Gastrocnemius medialis (tissue), 4 donors: ENCODE measurements around the gene BEND7. TPM values are rescaled to one million over a fixed set of nuclear protein-coding genes. Genes with fewer than 3 reads are reported as not detected.
A peak's percentile ranks its signal among the peaks of the same experiment; 100 is the strongest.

Source experiments
- ATAC-seq, 2 donors: fragments of 150-250 bp; one replicate each; pipeline ENCODE4 v1.9.1; 2016
- DNase-seq, 2 donors: peaks; one replicate each; pipeline ENCODE4 v3.0.0-alpha.2; 2019
- H3K27ac ChIP-seq, 4 donors: fragments of 200-600 bp; sonication (generic); 1 replicate in 1 of 4; 2 replicates in 3 of 4; pipeline ENCODE4 v1.5.1; 2016 to 2018; ENCODE audit warnings: mild to moderate bottlenecking in 2 of 4, moderate library complexity in 1 of 4
- H3K27me3 ChIP-seq, 3 donors: fragments of 200-600 bp; sonication (generic) in 2 of 3; 1 replicate in 1 of 3; 2 replicates in 2 of 3; pipeline versions ENCODE4 v1.5.1 to v1.6.0; 2016 to 2019; ENCODE audit warnings: mild to moderate bottlenecking in 1 of 3, moderate library complexity in 1 of 3
- H3K36me3 ChIP-seq, 2 donors: fragments of 200-600 bp; sonication (generic) in 1 of 2; one replicate each; pipeline ENCODE4 v1.5.1; 2017 to 2018
- H3K4me1 ChIP-seq, 2 donors: fragments of 200-600 bp; sonication (generic) in 1 of 2; one replicate each; pipeline ENCODE4 v1.5.1; 2016 to 2017; ENCODE audit warnings: mild to moderate bottlenecking in 2 of 2
- H3K4me3 ChIP-seq, 4 donors: fragments of 200-600 bp; sonication (generic) in 3 of 4; 1 replicate in 1 of 4; 2 replicates in 3 of 4; pipeline ENCODE4 v1.5.1; 2016 to 2019; ENCODE audit warnings: mild to moderate bottlenecking in 2 of 4
- H3K9me3 ChIP-seq, 3 donors: fragments of 200-600 bp; sonication (generic) in 2 of 3; 1 replicate in 1 of 3; 2 replicates in 2 of 3; pipeline ENCODE4 v1.5.1; 2016 to 2019
- POLR2A ChIP-seq, 2 donors: fragments of 450-650 bp; IDR thresholded peaks; one replicate each; pipeline ENCODE4 v1.6.1; 2017; ENCODE audit warnings: antibody characterized with exemption in 2 of 2, mild to moderate bottlenecking in 2 of 2, moderate library complexity in 2 of 2
- in situ Hi-C, 4 donors: fragments of 200-750 bp; cut with MboI; loops; one replicate each; pipeline versions ENCODE4 v1.15.0 to v1.8.0; 2017; ENCODE audit warnings: low sequenced_read_pairs in 4 of 4
- intact Hi-C: fragments of 100-400 bp; cut with DNase I; formaldehyde crosslinking; loops from one replicate; pipeline ENCODE4 v1.15.1; 2023; ENCODE audit warnings: low total_unique reads
- total RNA-seq, 4 donors: library from RNA; depleted of rRNA; stranded (reverse); fragments of >200 nt; gene quantifications; one replicate each; pipeline versions ENCODE4 v1.1.0 to v1.2.3, GENCODE V29; 2016
- TF ChIP-seq, protein P1 (sequence below), 5 experiments: fragments of 450-650 bp in 3 of 5; fragments of 200-600 bp in 2 of 5; sonication (generic) in 2 of 5; IDR thresholded peaks in 4 of 5; conservative IDR thresholded peaks in 1 of 5; 1 replicate in 4 of 5; 2 replicates in 1 of 5; pipeline ENCODE4 v1.5.1; 2016 to 2019; ENCODE audit warnings: antibody characterized with exemption in 5 of 5, mild to moderate bottlenecking in 3 of 5, moderate library complexity in 3 of 5

The BEND7 gene
- total RNA-seq, 4 donors from 2014 or later, result 23.6 to 35.5 (median 26.1) TPM

DNA sequence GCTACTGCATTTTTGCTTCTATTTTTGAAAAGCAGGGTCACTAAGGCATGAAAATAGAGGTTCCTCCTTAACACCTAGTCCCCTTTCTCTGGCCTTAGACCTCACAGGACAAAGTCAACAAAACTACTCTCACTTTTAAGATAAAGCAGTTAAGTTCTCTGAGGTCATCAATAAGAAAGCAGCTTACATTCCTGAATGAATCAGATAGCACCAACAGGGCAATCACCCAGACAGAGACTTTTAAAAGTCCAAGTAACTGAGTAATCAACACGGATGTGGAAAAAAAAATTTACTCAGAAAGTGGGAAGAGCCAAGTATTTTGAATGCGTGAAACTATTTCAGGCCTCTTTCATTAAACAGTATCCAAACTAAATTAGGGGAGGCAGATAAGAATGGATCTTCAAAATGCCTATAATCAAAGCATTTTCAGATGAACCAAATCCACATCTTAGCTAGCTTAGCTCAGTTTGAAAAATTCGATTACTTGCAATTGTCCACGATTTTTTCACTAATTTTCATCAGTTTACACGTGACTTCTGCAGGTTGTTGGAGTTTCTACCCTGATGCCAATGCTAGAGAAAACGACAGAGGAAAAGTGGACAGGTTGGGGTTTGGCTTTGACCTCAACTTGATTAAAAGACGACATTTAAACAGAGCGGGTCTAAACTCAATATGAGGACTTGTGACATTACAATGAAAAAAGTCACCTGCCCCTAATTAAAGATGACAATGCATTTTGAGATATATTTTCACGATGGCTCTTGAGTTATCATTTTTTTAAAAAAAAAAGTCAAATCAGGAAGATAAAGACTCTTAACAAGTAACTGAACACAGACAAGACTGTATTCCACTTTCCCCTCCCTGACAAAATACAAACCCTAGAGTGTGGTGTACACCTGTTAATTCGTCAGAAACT, 1.6 kb downstream of the BEND7 start:
- peak overlapping the region; percentile 63 to 81 (median 74) for H3K27ac ChIP-seq
- intact Hi-C loops, result loop anchor here (5.0 kb wide), 1 partner anchor 180 kb away; the partner anchor contains the start of gene SEPHS1
- no peaks in the 10 kb centered on the region for H3K27me3 ChIP-seq
- peaks cover 13 to 15% of the 10 kb centered on the region in 2 donors for H3K4me1 ChIP-seq
- peak overlapping the region; percentile 58 to 76 (median 68) for H3K4me3 ChIP-seq
- no peak for ATAC-seq
- TF ChIP-seq POLR2A (IDR thresholded peaks at IDR 0.05), result no peak
- TF ChIP-seq, protein P1, sequence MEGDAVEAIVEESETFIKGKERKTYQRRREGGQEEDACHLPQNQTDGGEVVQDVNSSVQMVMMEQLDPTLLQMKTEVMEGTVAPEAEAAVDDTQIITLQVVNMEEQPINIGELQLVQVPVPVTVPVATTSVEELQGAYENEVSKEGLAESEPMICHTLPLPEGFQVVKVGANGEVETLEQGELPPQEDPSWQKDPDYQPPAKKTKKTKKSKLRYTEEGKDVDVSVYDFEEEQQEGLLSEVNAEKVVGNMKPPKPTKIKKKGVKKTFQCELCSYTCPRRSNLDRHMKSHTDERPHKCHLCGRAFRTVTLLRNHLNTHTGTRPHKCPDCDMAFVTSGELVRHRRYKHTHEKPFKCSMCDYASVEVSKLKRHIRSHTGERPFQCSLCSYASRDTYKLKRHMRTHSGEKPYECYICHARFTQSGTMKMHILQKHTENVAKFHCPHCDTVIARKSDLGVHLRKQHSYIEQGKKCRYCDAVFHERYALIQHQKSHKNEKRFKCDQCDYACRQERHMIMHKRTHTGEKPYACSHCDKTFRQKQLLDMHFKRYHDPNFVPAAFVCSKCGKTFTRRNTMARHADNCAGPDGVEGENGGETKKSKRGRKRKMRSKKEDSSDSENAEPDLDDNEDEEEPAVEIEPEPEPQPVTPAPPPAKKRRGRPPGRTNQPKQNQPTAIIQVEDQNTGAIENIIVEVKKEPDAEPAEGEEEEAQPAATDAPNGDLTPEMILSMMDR (IDR thresholded peaks at IDR 0.05 in 4 of 5, conservative IDR thresholded peaks at IDR 0.05 in 1 of 5), result no peak
- no peak for DNase-seq
- in situ Hi-C loops, result loop anchor here in 1 of 4 donors (25.0 kb wide), 1 partner anchor 165 kb away; no protein-coding TSS in a partner anchor
- no peaks in the 10 kb centered on the region for H3K36me3 ChIP-seq
- H3K9me3 ChIP-seq, result no peaks in the 10 kb centered on the region

DNA sequence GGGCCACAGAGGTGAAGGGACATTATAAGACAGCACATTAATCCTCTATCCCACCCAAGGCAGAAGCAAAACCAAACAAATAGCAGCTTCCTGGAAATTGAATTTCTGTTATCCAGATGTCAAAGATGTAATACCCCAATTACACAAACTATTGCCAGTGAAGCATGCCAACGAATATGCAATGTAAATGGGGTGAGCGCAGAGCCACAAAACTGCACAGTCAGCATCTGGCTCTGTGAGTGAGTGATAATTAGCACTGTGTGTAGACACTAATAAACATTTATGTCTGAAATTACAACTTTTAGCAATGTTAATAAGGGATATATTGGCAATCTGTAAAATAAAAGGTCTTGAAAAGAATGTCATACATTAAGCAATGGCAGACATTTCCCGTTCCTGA, 3.2 kb downstream of the BEND7 start:
- no peaks in the 10 kb centered on the region for H3K9me3 ChIP-seq
- intact Hi-C loops (loop anchor here (5.0 kb wide), 1 partner anchor 178 kb away; the partner anchor contains the start of gene SEPHS1), in situ Hi-C loops (loop anchor here in 1 of 4 donors (25.0 kb wide), 1 partner anchor 163 kb away; no protein-coding TSS in a partner anchor)
- H3K27ac ChIP-seq, result no peak overlapping the region
- no peak for ATAC-seq
- no peak for DNase-seq
- H3K4me3 ChIP-seq, result no peak overlapping the region
- TF ChIP-seq, protein P1 (IDR thresholded peaks at IDR 0.05 in 4 of 5, conservative IDR thresholded peaks at IDR 0.05 in 1 of 5), result no peak
- no peak for TF ChIP-seq POLR2A (IDR thresholded peaks at IDR 0.05)
- peaks cover 13 to 15% of the 10 kb centered on the region in 2 donors for H3K4me1 ChIP-seq
- no peaks in the 10 kb centered on the region for H3K36me3 ChIP-seq
- H3K27me3 ChIP-seq, result no peaks in the 10 kb centered on the region

DNA sequence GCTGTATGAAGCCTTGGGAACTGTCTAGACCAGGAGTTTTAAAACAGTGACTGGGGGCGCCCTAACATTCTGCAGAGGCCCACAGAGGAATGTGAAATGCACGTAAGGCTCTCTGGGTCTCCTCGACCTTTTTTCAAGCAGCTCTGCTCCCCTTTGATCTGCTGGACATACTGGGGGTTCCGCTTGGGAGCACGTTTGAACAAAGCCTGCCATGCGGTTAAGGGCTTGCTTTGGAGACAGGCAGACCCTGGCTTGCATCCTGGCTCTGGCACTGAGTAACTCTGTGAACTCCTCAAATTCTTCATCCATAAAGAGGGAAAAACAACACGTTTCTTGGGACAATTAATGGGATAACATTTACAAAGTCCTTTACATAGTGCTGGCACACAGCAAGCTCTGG, 7.8 kb downstream of the BEND7 start:
- Histone ChIP-seq H3K27ac (no peak overlapping the region), H3K9me3 (no peaks in the 10 kb centered on the region), H3K36me3 (peaks cover 0 to under 1% of the 10 kb centered on the region in 2 donors), H3K4me1 (no peaks in the 10 kb centered on the region), H3K4me3 (no peak overlapping the region), H3K27me3 (no peaks in the 10 kb centered on the region)
- intact Hi-C loops (no loop called here), in situ Hi-C loops (no loop called here)
- ATAC-seq (no peak), DNase-seq (no peak)
- no peak for TF ChIP-seq POLR2A (IDR thresholded peaks at IDR 0.05)
- TF ChIP-seq, protein P1 (IDR thresholded peaks at IDR 0.05 in 4 of 5, conservative IDR thresholded peaks at IDR 0.05 in 1 of 5), result no peak

DNA sequence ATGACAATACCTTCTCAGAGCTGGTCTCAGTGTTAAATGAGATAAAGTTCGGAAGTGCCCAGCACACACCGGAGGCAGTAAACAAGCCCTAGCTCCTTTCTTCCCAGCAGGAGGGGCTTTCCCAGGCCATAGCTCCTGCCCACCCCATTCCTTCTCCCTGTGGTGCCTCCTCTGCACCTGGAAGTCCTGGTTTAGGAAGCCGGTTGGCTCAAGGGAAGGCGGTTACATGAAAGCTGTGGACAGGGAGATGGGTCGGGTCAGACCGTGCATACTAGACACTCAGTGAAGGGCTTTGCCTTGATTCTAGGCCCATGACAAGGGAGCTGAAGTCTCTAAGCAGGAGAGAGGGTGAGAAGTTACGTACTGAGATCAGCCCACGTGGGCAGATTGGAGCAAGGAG, 8.6 kb downstream of the BEND7 start:
- no peaks in the 10 kb centered on the region for H3K4me1 ChIP-seq
- no peaks in the 10 kb centered on the region for H3K9me3 ChIP-seq
- DNase-seq, result no peak
- H3K27me3 ChIP-seq, result no peaks in the 10 kb centered on the region
- H3K36me3 ChIP-seq, result peaks cover 0 to 4% of the 10 kb centered on the region in 2 donors
- TF ChIP-seq POLR2A (IDR thresholded peaks at IDR 0.05), result no peak
- TF ChIP-seq, protein P1 (IDR thresholded peaks at IDR 0.05 in 4 of 5, conservative IDR thresholded peaks at IDR 0.05 in 1 of 5), result no peak
- in situ Hi-C loops, result no loop called here
- intact Hi-C loops, result no loop called here
- no peak for ATAC-seq
- no peak overlapping the region for H3K27ac ChIP-seq
- H3K4me3 ChIP-seq, result no peak overlapping the region
